Stimulated activated CD4-positive, alpha-beta T cell treated with anti-CD3 and anti-CD28 coated beads, Interleukin-12 subunit alpha, Interleukin-12 subunit beta, amount 100 ng/mL, for 48 hours (primary cell): ENCODE results near the gene PRKCG.
A peak's percentile ranks its signal among the peaks of the same experiment; 100 is the strongest.
"Not testable (repeated sequence)": the region's sequence is repeated elsewhere in the genome, so short reads cannot be mapped to it uniquely, and the experiment has no call there.

Experiments used
- DNase-seq, 3 donors: peaks; one replicate each; pipeline ENCODE4 v3.0.0-alpha.2; 2020; ENCODE audit warnings: low read depth in 2 of 3, low spot score in 1 of 3

PRKCG gene

GRCh38 chr19:53942001-53942786 lies 60.2 kb downstream of the PRKCG start:
- DNase-seq = peak in 2 of 3 donors; percentile 4 to 8

DNA sequence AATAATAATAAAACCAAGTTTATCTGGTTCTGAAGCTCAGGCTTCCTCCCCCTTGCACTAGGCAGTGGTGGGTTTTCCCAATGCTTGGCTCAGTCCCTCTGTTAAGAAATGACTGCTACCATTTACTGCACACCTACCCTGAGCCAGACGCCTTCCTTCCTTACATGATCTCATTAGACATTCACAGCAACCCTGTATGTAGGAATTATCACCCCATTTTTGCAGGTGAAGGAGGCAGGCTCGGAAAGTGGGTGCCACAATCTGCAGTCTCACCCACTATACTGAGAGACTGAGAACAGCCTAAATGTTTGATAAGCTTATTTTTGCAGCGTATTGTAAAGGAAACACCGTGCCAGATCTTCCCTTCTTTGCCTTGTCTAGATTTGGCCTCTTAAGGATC lies 62.4 kb downstream of the PRKCG start:
- no peak for DNase-seq

DNA sequence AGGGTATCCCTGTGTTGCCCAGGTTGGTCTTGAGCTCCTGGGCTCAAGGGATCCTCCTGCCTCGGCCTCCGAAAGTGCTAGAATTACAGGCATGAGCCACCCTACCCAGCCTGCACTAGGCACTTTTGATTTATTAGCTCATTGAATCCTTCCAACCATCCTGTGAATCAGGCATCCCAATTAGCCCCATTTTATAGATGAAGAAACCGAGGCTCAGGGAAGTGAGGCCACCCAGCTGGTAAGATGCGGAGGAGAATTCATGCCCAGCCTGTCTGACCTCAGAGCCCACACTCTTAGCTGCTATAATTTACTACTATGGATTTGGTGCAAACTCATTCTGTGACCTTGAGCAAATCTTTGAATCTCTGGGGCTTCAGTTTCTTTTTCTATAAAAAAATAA lies 62.9 kb downstream of the PRKCG start:
- no peak for DNase-seq

DNA sequence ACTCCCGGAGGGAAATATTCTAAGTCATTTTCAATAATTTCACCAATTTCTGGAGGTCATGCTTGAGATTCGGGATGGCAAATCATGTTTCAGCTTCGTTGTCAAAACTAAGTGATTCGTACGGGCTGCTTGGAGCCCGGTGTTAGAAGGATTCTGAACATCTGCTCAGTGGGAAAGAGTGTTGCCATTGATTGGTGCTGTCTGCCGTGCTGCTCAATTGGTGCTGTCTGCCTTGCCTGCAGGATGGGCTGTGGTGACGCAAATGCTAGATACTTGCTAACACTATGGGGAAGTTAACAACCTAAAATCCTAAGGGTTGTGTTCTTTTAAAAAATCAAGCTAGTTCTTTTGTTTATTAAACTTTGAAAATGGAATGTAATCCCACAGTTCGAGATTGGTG lies 63.4 kb downstream of the PRKCG start:
- no peak for DNase-seq

GRCh38 chr19:53945998-53946397 lies 64.0 kb downstream of the PRKCG start:
- DNase-seq = no peak

DNA sequence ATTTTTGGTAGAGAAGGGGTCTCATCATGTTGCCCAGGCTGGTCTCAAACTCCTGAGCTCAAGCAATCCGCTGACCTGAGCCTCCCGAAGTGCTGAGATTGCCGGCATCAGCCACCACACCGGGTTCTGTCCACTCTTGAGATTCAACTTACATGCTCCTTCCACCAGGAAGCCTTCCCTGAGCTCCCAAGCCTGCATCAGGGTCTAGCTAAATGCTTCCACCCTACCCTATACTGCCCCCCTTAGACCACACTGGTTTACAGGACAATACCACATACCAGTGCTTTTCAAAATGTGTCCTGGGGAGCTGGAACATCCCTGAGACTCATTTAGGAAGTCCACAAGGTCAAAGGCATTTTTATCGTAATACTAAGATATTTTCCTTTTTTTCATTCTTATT lies 65.6 kb downstream of the PRKCG start:
- no peak for DNase-seq

DNA sequence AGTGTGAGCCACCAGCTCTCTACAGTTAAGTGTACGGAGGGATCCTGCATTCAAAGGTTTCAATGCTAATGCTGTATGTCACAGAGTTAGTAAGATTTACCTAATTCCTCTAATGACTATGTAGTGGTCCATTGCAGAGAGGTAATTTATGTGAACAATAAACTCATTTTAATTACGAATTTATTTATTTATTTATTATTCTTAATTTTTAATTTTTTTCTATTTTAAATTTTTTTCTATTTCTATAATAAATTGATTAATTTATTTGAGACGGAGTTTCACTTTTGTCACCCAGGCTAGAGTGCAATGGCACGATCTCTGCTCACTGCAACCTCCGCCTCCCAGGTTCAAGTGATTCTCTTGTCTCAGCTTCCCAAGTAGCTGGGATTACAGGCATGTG lies 66.6 kb downstream of the PRKCG start:
- DNase-seq = not testable (repeated sequence)

DNA sequence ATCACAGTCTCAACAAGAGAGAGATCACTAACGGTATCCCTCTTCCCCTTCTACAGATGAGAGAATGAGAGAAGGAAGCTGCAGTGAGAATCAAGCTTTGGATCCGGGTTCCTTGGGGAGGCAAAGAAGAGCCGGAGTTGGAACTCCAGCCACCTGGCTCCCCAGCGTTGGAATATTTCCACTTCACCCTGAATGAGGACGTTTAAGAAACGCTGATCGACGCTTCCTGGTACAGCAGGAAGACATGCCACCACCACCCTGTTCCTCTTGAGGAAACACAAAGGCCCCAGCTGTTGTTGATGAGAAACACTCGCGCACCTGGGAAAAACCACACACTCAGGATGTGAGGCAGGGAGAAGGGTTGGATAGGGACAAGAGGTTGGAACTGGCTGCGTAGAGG lies 69.4 kb downstream of the PRKCG start:
- no peak for DNase-seq

- DNase-seq = no peak
These were observed 70.0 kb downstream of the PRKCG start for GRCh38 chr19:53951947-53952346.

DNA sequence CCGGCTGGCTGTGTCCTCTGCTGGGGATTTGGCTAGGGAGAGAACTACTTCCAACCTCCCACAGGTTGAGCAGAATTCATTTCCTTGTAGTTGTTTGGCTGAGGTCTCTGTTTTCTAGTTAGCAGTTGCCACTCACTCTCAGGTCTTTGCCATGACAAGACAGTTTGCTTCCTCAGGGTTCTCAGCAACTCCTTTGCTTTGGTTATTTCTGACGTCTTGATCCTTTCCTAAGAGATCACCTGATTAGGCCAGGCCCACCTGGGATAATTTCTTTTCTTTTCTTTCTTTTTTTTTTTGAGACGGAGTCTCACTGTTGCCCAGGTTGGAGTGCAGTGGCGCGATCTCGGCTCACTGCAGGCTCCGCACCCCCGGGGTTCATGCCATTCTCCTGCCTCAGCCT lies 71.4 kb downstream of the PRKCG start:
- DNase-seq = no peak
